ENCODE measurements around the gene MRPL49.

- no peak for TF ChIP-seq CTCF (IDR thresholded peaks at IDR 0.05)
- no peak for TF ChIP-seq POLR2A (IDR thresholded peaks at IDR 0.05)
Observed at GRCh38 chr11:65147352-65148075, 25.4 kb downstream of the MRPL49 start.

Measured in ovary (tissue), 3 donors.